Stimulated activated CD8-positive, alpha-beta memory T cell treated with anti-CD3 and anti-CD28 coated beads, Interleukin-7, amount 100 ng/mL, for 4 hours (primary cell): Measurements from ENCODE around the gene SEBOX.
"Not testable (repeated sequence)": the region's sequence is repeated elsewhere in the genome, so short reads cannot be mapped to it uniquely, and the experiment has no call there.

ENCODE experiments used
- DNase-seq, 2 donors: peaks; one replicate each; pipeline ENCODE4 v3.0.0-alpha.2; 2020; ENCODE audit warnings: low read depth in 2 of 2

SEBOX gene

DNA sequence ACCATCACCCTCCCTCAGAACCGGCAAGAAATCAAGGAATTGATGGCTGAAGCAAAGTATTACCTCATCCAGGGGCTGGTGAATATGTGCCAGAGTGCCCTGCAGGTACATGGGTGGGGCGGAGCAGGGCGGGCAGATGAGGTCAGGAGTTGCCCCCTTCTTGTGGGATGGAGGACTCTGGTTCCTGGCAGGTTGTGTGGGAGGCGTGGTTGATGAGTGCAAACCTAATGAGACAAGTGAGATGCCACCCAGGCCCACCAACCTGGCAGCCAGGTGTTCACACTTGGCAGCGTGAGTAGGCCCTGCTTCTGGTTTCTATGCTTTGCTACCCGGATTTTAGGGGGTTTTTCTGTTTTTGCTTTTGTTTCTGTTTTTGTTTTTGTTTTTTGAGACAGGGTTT lies 24.6 kb downstream of the SEBOX start:
- DNase-seq = no peak

DNA sequence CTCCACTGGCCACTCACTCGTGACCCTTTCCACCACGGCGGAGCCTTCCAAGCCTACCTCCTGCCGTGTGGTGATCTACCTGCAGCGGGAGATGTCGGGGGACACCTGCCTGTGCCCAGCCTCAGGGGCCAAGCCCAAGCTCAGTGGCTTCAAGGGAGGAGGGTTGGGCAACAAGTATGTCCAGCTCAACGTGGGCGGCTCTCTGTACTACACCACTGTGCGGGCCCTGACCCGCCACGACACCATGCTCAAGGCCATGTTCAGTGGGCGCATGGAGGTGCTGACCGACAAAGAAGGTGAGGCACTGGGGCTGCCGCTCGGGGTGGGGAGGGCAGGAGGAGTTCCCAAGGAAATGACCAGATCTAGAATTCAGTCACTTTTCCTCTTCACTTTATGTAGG lies 25.6 kb downstream of the SEBOX start:
- no peak for DNase-seq

DNA sequence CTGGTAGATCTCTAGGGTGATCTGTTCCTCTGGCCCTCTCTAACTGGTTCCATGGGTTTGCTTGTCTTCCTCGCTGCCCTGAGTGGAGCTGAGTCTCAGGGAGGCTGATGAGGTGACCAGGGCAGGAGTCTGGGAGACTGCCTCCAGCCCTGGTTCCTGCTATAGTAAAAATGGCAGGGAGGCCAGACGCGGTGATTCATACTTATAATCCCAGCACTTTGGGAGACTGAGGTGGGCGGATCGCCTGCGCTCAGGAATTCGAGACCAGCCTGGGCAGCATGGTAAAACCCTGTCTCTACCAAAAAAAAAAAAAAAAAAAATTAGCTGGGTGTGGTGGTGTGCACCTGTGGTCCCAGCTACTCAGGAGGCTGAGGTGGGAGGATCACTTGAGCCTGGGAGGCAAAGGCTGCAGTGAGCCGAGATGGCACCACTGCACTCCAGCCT lies 26.2 kb downstream of the SEBOX start:
- not testable (repeated sequence) for DNase-seq

DNA sequence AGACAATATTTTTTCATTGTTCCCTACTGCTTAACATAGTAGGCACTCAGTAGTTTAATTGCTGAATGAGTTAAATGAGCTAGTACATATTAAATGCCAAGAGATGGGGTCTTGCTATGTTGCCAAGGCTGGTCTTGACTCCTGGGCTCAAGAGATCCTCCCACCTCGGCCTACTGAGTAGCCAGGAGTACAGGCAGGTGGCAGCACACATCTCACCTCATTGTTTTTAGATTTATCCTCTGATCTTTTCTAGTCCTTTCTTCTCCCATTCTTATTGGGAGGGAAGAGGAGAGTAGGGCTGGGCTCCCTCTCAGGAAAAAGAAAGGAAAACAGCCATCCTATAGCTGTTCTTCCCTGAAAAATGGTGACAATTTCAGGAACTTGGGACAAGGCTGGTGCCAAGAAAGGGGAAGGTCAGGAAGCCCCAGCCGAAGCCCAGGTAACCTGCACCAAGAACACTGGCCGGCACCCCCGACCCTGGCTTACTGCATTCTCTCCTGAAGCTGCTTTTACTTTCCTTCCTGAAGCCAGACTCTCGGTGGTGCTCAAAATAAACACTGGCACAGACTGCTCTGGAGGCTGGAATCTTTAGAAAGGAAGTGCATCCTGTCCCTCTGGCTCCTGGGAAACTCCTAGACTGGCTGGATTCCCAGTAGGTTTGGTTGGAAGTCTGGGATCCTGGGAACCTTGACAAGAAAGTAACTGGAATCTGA lies 26.8 kb downstream of the SEBOX start:
- no peak for DNase-seq

DNA sequence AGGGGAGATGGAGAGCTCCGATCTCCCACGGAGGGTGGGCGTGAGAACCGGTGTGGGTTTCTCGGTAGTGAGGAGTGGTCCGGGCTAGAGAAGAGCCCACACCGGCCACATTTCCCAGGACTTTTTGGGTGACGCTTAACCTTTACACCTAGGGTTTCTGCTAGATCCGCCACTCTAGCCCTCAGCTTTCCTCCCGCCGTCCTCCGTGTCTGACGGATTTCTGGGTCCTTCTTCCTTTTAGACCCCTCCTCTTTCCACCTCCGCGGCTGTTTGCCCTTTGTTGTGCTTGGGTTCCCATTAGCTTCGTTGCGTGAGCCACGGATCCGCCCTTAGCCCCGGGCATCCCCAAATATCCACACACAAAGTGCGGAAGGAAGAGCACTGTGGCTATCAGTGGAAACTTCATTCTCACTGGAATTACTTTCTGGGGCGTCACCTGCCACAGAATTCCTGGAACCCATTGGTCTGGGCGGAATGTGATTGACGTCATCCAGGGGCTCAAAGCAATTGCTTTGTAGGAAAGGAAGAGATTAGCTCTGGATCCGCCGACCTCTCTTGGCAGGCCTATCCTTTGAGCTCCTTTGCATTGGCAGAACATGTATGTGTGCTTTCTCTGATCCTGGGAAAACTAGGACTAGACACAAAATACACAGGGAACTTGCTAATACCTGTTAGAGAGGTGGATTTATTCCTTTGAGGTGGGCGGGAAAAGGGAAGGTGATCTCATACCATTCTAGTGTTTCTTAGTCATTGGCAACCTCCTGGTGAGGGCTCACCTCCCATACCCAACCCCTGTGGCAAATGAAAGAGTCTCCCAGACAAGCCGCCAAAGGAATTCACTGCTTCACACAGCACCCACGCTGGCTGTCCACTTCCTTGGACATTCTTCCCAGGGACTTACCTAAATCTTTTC lies 28.8 kb downstream of the SEBOX start:
- DNase-seq = peak in 1 of 2 donors; percentile 6

DNA sequence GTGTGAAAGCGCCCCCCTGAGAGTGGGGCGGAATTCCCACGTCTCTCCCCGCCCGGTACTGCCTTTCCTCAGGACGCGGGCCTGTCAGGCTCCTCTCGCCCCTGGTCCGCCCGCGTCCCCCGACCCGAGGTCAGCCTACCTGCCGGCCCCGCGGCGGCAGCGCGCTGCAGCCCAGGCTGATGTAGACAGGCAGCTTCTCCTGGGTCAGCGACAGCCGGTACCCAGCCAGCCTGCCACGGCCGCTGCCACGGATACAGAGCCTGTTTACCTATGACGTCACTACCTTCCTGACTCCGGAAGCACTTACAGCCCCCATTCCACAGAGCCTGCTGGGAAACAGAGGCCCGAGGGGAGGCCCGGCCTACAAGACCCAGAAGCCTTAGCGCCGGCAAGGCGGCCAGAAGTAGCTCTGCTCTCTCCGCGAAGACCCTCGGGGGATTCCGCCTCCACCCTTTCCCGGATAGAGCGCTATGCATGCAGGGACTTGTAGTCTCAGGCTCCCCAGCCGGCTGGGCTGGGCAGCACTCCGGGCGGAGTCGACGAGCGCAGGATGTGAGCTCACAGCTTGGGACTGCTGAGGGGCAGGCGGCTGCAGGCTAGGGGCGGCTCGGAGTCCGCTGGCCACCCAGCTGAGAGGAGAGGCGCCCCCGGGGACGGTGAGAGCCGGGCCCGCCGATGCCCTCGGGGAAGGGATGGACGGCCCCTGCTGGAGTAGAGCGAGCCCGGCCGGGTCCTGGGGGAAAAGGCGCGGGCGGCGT lies 29.6 kb downstream of the SEBOX start, which contains the start of the genes IFT20 and TNFAIP1:
Gene IFT20 (minus strand): TSS at position 272 of the 758 bp plus-strand sequence. CDS start 3,487 bp downstream, outside the sequence.
Gene TNFAIP1 (plus strand): TSS at position 561 of the 758 bp plus-strand sequence. CDS start 3,761 bp downstream, outside the sequence.
- DNase-seq = peak; percentile 97 to 98

DNA sequence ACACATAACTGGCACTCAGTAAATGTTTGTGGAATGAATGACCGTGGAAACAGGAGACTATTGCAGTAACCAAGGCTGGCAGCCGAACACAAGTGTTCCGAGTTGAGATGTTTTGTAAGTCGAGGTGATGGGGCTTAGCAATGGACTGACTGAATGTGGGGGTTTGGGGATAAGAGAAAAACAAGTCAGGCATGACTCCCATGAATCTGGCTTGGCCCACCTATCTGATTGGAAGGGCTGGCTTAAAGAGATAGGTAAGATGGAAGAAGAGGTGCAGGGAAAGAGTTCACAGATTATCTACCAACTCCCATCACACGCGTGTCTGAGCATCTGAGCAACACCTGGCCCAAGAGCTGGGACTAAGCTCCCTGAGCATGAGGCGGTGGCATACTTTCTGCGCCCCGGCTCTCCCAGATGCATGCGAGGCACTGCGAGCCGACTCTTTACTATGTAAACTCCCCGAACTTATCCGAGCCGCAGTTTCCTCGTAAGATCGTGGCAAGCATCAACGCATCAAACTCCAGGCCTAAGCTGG lies 30.3 kb downstream of the SEBOX start:
- no peak for DNase-seq

DNA sequence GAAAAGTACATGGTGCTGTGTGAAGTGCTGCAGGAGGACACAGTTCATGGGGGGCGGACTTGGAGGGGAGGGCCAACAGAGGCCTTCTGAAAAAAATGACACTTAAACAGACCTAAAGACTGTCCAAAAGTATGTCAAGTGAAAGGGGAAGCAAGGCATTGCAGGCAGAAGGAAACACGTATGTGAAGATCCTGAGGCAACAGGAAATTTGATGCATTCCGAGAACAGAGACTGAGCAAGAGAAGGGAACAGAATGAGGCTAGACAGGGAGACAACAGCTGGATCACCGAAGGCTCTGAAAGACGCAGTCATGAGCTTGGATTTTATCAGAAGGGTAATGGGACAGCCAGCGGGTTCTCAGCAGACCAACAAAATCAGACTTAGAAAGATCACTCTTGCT lies 30.8 kb downstream of the SEBOX start:
- DNase-seq = no peak

DNA sequence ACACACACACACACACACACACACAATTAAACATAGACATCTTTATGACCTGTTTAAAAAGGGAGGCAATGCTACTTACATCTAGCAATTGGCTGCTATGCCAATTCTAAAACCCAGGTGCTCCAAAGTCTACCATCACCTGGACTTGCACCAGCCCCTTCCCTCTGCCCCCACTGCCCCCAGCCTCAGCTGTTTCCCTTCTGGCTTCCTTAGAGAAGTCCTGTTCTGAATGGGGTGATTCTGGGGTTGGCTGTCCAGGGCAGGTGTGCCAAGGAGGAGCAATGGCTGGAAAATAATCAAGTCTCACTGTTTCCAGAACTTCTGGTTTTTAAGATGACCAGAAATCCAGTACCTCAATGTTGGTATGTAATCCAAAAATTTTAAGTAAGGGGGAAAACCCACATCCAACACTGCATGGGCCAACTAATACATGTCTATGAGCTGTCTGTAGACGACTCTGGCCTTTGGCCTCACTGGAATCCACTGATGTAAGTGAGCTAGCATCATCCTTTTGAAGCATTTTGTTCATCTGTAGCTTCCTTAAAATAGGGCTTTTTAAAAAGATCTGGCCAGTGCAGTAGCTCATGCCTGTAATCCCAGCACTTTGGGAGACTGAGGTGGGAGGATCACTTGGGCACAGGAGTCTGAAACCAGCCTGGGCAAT lies 31.8 kb downstream of the SEBOX start:
- DNase-seq = no peak

DNA sequence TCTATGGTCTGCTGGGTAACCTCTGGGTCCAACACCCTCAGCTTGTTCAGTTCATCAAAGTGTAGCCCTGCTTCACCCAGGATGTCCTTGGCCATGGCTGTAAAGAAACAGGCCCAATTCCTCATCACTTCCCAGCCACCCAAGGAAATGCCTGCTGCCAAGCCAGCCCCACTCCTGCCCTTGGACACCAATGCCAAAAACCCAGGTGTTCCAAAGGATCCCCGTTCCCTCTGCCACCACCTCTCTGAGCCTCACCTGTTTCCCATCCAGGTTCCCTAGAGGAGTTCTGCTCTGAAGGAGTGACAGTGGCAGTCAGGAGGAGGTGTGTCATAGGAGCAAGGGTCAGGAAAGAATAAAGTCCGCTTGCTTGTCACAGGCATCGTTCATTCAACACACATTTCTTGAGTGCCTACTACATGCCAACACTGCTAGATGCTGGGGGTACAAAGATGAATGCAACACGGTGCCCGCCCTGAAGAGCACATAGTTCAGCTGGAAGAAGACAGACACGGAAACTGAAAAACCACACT lies 33.0 kb downstream of the SEBOX start:
- no peak for DNase-seq

DNA sequence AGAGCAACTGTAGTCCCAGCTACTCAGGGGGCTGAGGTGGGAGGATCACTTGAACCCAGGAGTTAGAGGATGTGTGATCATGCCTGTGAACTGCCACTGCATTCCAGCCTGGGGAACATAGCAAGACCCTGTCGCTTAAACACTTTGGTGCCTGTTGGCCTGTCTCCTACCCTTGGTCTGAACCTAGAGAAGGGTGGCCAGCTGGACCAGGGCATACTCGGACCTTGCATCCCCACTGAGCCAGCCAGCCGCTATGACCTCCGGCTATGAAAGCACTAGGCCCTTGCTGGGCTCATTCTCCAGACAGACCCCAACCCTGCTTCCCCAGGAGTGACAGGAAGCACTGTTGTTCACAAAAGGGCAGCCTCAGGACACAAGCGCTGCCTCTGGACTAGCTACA lies 34.3 kb downstream of the SEBOX start:
- DNase-seq = no peak

DNA sequence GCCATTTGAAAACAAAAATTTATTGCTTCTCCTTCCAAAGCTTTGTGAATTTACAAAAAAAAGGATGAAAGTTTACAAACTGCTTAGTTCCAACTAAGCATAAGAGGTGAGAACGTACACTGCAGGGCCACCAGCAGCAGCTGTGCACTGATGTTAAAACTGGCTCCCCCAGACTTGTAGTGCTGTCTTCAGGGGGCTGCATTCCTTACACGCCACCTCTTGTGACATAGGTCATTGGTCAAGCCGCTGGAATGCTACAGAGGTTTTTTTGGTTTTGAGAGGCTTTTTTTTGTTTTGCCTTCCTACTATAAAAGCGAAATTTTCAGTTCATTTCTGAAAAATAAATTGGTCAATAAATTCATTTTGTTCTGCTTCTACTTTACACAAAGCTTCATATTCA lies 36.7 kb downstream of the SEBOX start:
- no peak for DNase-seq

DNA sequence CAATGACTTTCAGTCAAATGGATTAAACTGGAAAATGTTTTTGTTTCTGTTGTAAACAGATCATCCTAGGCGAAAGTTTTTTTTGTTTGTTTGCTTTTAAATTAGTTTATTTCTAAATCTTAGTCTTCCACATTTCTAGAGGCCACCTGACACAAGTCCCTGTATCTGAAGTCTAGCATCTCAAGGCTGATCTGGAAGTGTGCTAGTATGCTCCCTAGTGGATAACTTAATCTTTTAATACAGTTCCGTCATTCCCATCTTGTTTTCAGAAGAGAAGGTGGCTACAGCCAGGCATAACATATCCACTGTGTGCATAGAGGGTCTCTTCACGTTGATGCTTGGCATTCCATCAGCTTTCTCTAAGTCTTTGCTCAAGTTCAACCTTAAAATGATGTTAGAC lies 37.3 kb downstream of the SEBOX start:
- no peak for DNase-seq

DNA sequence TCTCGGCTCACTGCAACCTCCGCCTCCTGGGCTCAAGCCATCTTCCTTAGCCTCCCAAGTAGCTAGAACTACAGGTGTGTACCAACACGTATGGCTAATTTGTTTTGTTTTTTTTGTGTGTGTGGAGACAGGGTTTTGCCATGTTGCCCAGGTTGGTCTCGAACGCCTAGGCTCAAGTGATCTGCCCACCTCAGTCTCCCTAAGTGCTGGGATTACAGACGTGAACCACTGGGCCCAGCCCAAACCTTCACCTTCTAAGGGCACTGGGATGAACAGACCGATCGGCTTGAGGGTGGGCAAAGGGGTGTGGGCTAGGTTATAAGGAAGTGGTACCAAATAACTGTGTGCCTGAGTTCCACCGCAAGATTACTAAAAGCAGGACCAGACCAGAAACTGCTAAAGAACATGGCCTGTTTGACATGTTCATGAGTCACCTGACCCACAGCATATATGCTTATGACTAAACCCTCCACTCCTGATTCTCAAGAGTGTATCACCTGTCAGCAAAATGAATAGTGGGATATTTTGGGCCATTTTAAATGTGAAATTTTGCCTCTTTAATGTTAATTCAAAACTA lies 37.9 kb downstream of the SEBOX start:
- DNase-seq = no peak

DNA sequence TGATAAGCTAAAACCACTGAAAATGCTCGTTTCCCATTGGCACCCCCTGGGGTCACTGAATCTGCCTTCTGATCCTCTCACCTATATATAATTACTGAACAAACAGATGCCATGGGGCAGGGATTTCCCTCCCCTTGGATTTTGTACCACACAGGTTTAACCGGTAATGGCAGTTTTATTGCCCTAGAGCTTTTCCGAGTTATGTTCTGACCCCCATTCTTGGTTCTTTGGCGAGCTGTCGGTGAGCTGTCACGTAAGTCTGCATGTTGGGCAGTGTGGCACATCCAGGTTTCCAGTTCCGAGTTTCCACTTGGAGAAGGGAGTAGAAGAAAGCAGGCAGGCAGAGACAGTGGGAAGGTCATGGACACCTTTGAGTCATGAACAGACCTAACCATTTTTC lies 38.9 kb downstream of the SEBOX start:
- no peak for DNase-seq

DNA sequence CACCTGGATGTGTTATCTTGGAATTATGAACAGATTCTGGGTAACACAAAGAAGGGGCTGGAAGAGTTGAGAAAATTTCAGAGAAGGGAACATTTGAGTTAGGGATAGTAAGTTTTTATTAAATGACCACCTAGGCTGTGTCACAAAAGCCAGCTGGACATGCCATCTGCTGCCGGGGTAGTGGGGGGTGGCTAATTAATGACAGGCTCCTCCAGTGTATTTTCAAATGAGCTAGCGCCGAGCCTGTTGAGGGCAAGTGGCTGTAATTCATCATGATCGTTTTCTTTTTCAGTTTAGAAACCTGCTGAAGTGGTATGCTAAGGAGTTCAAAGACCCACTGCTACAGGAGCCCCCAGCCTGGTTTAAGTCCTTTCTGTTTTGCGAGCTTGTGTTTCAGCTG lies 39.8 kb downstream of the SEBOX start:
- DNase-seq = no peak

DNA sequence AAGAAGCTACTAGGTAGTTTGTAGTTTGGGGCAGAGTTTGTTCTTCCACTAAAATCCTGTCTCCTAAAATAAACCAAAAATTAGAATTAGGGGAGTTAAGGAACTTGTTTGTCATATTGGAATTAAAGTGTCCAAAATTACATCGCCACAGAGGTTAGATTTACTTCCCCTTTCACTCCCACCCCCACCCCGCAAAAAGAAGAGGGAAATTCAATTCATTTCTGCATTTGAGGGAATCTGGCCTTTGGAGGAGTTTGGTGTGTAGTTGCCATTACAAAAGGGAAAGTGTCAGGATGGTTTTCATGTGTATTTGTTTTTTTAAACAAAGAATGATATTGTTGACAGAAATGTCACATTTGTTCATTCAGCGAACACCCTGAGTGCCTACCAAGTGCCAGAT lies 40.2 kb downstream of the SEBOX start:
- no peak for DNase-seq

DNA sequence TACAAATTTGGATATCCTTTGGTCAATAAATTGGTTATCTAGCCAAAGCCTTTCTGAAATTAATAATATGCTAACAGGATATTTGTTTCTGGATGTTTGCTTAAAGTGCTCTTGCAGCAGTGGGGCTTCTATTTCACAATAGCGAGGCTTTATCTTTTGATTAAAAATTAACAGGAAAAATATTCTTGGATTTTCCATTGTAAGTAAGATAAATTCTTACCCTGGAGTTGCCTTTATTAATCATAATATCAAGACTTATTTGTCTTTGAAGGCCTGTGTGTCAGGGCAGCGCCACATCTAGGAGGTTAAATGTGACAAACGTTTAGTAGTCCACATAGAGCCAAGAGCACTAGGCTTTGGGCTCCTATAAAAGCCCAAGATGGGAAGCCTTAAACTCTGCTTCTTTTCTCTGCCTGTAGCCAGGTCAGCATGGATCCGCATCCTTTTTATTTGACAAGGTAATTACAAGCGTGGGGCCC lies 40.7 kb downstream of the SEBOX start:
- no peak for DNase-seq

DNA sequence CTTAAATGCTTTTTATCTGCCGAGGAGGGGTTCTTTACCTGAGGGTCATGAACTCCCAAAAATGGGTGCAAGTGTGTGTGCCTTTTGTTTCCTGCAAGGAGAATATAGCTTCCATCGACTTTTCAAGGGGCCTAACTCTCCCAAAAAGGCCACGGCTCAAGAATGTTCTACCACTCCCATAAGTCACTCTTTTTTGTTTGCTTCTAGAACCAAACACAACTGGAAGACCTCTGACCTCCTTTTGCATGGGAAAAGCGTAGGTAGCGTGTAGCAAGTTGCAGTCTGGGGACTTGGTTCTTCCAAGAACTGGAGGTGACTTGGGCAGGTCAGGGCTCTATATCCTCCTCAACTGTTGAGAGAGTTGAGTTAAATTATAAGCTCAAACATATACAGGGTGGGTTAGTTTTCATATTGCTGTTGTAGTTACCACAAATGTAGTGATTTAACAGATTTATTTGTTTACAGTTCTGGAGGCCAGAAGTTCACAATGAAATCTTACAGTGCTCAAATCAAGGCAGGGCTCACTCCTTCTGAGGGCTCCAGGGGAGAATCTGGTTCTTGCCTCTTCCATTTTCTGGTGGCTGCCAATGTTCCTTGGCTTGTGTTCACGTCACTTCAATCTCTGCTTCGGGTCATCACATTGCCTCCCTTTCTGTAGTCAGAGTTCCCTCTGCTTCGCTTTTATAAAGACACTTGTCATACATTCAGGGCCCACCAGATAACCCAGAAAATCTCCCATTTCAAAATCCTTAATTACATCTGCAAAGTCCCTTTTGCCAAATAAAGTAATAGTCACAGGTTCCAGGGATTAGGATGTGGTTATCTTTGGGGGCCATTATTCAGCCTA lies 44.6 kb downstream of the SEBOX start:
- DNase-seq = no peak

DNA sequence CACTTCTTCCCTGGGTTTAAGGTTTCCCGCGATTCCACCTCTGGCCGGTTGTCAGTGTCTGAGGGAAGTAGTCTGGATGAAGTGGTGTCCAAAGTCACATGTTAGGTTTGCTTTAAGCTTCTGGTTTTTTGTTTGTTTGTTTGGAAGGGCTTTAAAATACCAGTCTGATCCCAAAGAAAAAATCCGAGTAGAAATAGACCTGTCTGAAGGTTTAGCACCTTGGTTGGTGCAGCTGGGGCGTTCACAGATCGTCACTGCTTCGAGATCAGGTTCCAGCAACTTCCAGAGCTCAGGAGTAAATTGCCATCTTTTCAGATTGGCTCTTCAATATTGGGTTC lies 45.4 kb downstream of the SEBOX start:
- no peak for DNase-seq
